Measurements from ENCODE around the gene FHOD3.

The FHOD3 gene

GRCh38 chr18:36399055-36399454 is 101.5 kb downstream of the FHOD3 start:
- TF ChIP-seq EZH2 (optimal IDR thresholded peaks at IDR 0.05; ENCODE audit: low read depth, low read length) = no peak
- TF ChIP-seq EZH2phosphoT487 (IDR thresholded peaks at IDR 0.05; ENCODE audit: low read length) = no peak
- TF ChIP-seq CTCF (IDR thresholded peaks at IDR 0.05; ENCODE audit: low read length) = no peak
- H3K9me2 ChIP-seq (replicated peaks; ENCODE audit: insufficient read depth, low read length) = no peaks in the 10 kb centered on the region
- 0 out of 2 replicates have a peak, but pooled peaks cover 3% of the 10 kb centered on the region for H3K9me3 ChIP-seq (replicated peaks; ENCODE audit: insufficient read depth, low read length)
- no peaks in the 10 kb centered on the region for H4K20me1 ChIP-seq (ENCODE audit: insufficient read depth, low read length)
- no peak for DNase-seq
- no peaks in the 10 kb centered on the region for H3K27me3 ChIP-seq (replicated peaks; ENCODE audit: insufficient read depth, low read length)
- no peaks in the 10 kb centered on the region for H3K4me1 ChIP-seq (ENCODE audit: low read length)
- H3K79me2 ChIP-seq (ENCODE audit: low read length) = no peaks in the 10 kb centered on the region
- no peak overlapping the region for H3K9ac ChIP-seq (ENCODE audit: low read length)
- H3F3A ChIP-seq (ENCODE audit: insufficient read depth, low read length) = no peaks in the 10 kb centered on the region
- no peaks in the 10 kb centered on the region for H3K36me3 ChIP-seq (replicated peaks; ENCODE audit: insufficient read depth, low read length)
- no peak overlapping the region for H3K27ac ChIP-seq (ENCODE audit: low read length)
- H3K4me3 ChIP-seq (ENCODE audit: low read length) = no peak overlapping the region
- no peak overlapping the region for H3K4me2 ChIP-seq (ENCODE audit: low read depth, low read length)
- no peak overlapping the region for H2AFZ ChIP-seq (ENCODE audit: low read length)

- Histone ChIP-seq H3K4me3 (ENCODE audit: low read length) (no peak overlapping the region), H3K9ac (ENCODE audit: low read length) (no peak overlapping the region), H4K20me1 (ENCODE audit: insufficient read depth, low read length) (no peaks in the 10 kb centered on the region), H3K36me3 (replicated peaks; ENCODE audit: insufficient read depth, low read length) (no peaks in the 10 kb centered on the region), H3K4me1 (ENCODE audit: low read length) (no peaks in the 10 kb centered on the region), H3K9me3 (replicated peaks; ENCODE audit: insufficient read depth, low read length) (no peaks in the 10 kb centered on the region), H3K79me2 (ENCODE audit: low read length) (no peaks in the 10 kb centered on the region), H3K9me2 (replicated peaks; ENCODE audit: insufficient read depth, low read length) (no peaks in the 10 kb centered on the region), H3F3A (ENCODE audit: insufficient read depth, low read length) (no peaks in the 10 kb centered on the region), H3K4me2 (ENCODE audit: low read depth, low read length) (no peak overlapping the region), H2AFZ (ENCODE audit: low read length) (no peak overlapping the region), H3K27ac (ENCODE audit: low read length) (no peak overlapping the region), H3K27me3 (replicated peaks; ENCODE audit: insufficient read depth, low read length) (no peaks in the 10 kb centered on the region)
- TF ChIP-seq EZH2phosphoT487 (IDR thresholded peaks at IDR 0.05; ENCODE audit: low read length) = no peak
- TF ChIP-seq EZH2 (optimal IDR thresholded peaks at IDR 0.05; ENCODE audit: low read depth, low read length) = no peak
- TF ChIP-seq CTCF (IDR thresholded peaks at IDR 0.05; ENCODE audit: low read length) = no peak
- no peak for DNase-seq
These were observed 103.9 kb downstream of the FHOD3 start for GRCh38 chr18:36401462-36401861.

GRCh38 chr18:36402765-36403396 is 105.4 kb downstream of the FHOD3 start:
- Histone ChIP-seq H3K9me2 (replicated peaks; ENCODE audit: insufficient read depth, low read length) (no peaks in the 10 kb centered on the region), H3K36me3 (replicated peaks; ENCODE audit: insufficient read depth, low read length) (no peaks in the 10 kb centered on the region), H3K4me2 (ENCODE audit: low read depth, low read length) (no peak overlapping the region), H3K4me1 (ENCODE audit: low read length) (no peaks in the 10 kb centered on the region), H2AFZ (ENCODE audit: low read length) (no peak overlapping the region), H3K27ac (ENCODE audit: low read length) (no peak overlapping the region), H3K79me2 (ENCODE audit: low read length) (no peaks in the 10 kb centered on the region), H4K20me1 (ENCODE audit: insufficient read depth, low read length) (no peaks in the 10 kb centered on the region), H3K27me3 (replicated peaks; ENCODE audit: insufficient read depth, low read length) (no peaks in the 10 kb centered on the region), H3K4me3 (ENCODE audit: low read length) (no peak overlapping the region), H3K9ac (ENCODE audit: low read length) (no peak overlapping the region), H3K9me3 (replicated peaks; ENCODE audit: insufficient read depth, low read length) (no peaks in the 10 kb centered on the region), H3F3A (ENCODE audit: insufficient read depth, low read length) (no peaks in the 10 kb centered on the region)
- DNase-seq = no peak
- TF ChIP-seq CTCF (IDR thresholded peaks at IDR 0.05; ENCODE audit: low read length) (no peak), EZH2phosphoT487 (IDR thresholded peaks at IDR 0.05; ENCODE audit: low read length) (no peak), EZH2 (optimal IDR thresholded peaks at IDR 0.05; ENCODE audit: low read depth, low read length) (no peak)

All from MM.1S (cell line).